ENCODE data around the gene PCGF6. TPM values are rescaled to one million over a fixed set of nuclear protein-coding genes. Genes with fewer than 3 reads are reported as not detected.

The PCGF6 gene
- total RNA-seq, 1 experiment from 2014 or later = 24.7 TPM

GRCh38 chr10:103397191-103397825 is 46.4 kb upstream of the PCGF6 start:
- TF ChIP-seq ELF1 (IDR thresholded peaks at IDR 0.05; ENCODE audit: borderline replicate concordance, low read depth) = no peak
- TF ChIP-seq CEBPB (IDR thresholded peaks at IDR 0.05; ENCODE audit: low read depth) = no peak
- no peak for TF ChIP-seq FOSL1 (IDR thresholded peaks at IDR 0.05; ENCODE audit: low read depth)
- TF ChIP-seq ZBTB33 (IDR thresholded peaks at IDR 0.05; ENCODE audit: extremely low read depth, insufficient replicate concordance, low read length) = no peak
- no peak for TF ChIP-seq ATF3 (IDR thresholded peaks at IDR 0.05)
- no peak for TF ChIP-seq RAD21 (IDR thresholded peaks at IDR 0.05; ENCODE audit: low read depth)
- no peak for TF ChIP-seq TCF7L2 (IDR thresholded peaks at IDR 0.05; ENCODE audit: borderline replicate concordance, extremely low read depth, insufficient read depth, insufficient read length)
- DNase-seq (ENCODE audit: low read depth, low spot score) (no peak), ATAC-seq (no peak)
- H3K36me3 ChIP-seq (ENCODE audit: control insufficient read depth in 1 of 2, insufficient read depth in 2 of 2, low read length in 2 of 2) = peaks cover 37 to 58% of the 10 kb centered on the region in 2 experiments
- peak overlapping the region; percentile 83 to 95 for H3K4me3 ChIP-seq (replicated peaks in 1 of 2; ENCODE audit: low read depth in 1 of 2, low read length in 2 of 2)
- no TSS peak for BruUV-seq (replicated peaks)
- no peaks in the 10 kb centered on the region for H3K9me3 ChIP-seq (ENCODE audit: control insufficient read depth in 1 of 2, insufficient read depth in 1 of 2, low read depth in 1 of 2, low read length in 2 of 2)
- H4K20me1 ChIP-seq (ENCODE audit: insufficient read depth) = peaks cover 11% of the 10 kb centered on the region; the same call in 1 of the 2 replicates
- H3K79me2 ChIP-seq (ENCODE audit: insufficient read depth, low read length) = peaks cover 99% of the 10 kb centered on the region
- peak overlapping the region; percentile 82 for H3K4me2 ChIP-seq (ENCODE audit: low read length)
- H3K27ac ChIP-seq (ENCODE audit: low read depth, low read length) = peak overlapping the region; percentile 71
- CTCF ChIA-PET = interaction anchor here (0.6 kb wide), 1 partner anchor 152 kb away, joined by 3 read pairs; no protein-coding TSS in a partner anchor
- intact Hi-C loops (cut with micrococcal nuclease) = loop anchor here (2.0 kb wide), 1 partner anchor 151 kb away; no protein-coding TSS in a partner anchor
- peaks cover 13 to 27% of the 10 kb centered on the region in 2 experiments; a peak in 3 of 4 replicates for H3K4me1 ChIP-seq (ENCODE audit: control insufficient read depth in 1 of 2, insufficient read depth in 2 of 2, low read length in 2 of 2)
- POLR2A ChIA-PET = interaction anchor here (1.2 kb wide), 1 partner anchor 27 kb away, joined by 3 read pairs; no protein-coding TSS in a partner anchor
- no peaks in the 10 kb centered on the region for H3K9me2 ChIP-seq (ENCODE audit: insufficient read depth)
- H2AFZ ChIP-seq (ENCODE audit: low read depth, low read length, poor library complexity, severe bottlenecking) = no peak overlapping the region
- no peaks in the 10 kb centered on the region for H3K27me3 ChIP-seq (ENCODE audit: insufficient read depth, low read length)
- H3K9ac ChIP-seq (ENCODE audit: low read length) = peak overlapping the region; percentile 83
- RAD21 ChIA-PET (ENCODE audit: low non-redundant PET in 1 of 2, low total read pairs in 2 of 2, uncharacterized antibody in 2 of 2, unreplicated experiment in 2 of 2) = no interaction called here

All from HCT116 (cell line).